ENCODE data around the gene ATAD3B.
"Not testable (repeated sequence)": the region's sequence is repeated elsewhere in the genome, so short reads cannot be mapped to it uniquely, and the experiment has no call there.

ATAD3B gene

GRCh38 chr1:1452365-1452739 lies 19.2 kb upstream of the ATAD3B start:
- H3K4me1 Mint-ChIP-seq; DNase-seq; H3K4me3 Mint-ChIP-seq; H3K9me3 Mint-ChIP-seq; H3K27me3 Mint-ChIP-seq; H3K27ac Mint-ChIP-seq; ATAC-seq (replicated peaks); H3K36me3 Mint-ChIP-seq: not testable (repeated sequence)

GRCh38 chr1:1452882-1453281 lies 18.7 kb upstream of the ATAD3B start:
- Mint-ChIP-seq H3K36me3 (no peaks in the 10 kb centered on the region), H3K27me3 (peaks cover 6 to 9% of the 10 kb centered on the region in 2 donors), H3K9me3 (no peaks in the 10 kb centered on the region), H3K4me3 (no peak overlapping the region), H3K4me1 (no peaks in the 10 kb centered on the region), H3K27ac (no peak overlapping the region)
- ATAC-seq (replicated peaks) (no peak), DNase-seq (no peak)

GRCh38 chr1:1454286-1455056 lies 17.1 kb upstream of the ATAD3B start:
- not testable (repeated sequence) for H3K4me1 Mint-ChIP-seq; H3K9me3 Mint-ChIP-seq; DNase-seq; H3K27ac Mint-ChIP-seq; H3K36me3 Mint-ChIP-seq; H3K4me3 Mint-ChIP-seq; ATAC-seq (replicated peaks); H3K27me3 Mint-ChIP-seq

- Mint-ChIP-seq H3K36me3 (no peaks in the 10 kb centered on the region), H3K27me3 (peaks cover 0 to 5% of the 10 kb centered on the region in 2 donors), H3K4me1 (no peaks in the 10 kb centered on the region), H3K4me3 (no peak overlapping the region), H3K27ac (no peak overlapping the region), H3K9me3 (no peaks in the 10 kb centered on the region)
- ATAC-seq (replicated peaks) (no peak), DNase-seq (no peak)
These were observed 16.1 kb upstream of the ATAD3B start for GRCh38 chr1:1455366-1455884.

- H3K27me3 Mint-ChIP-seq; H3K27ac Mint-ChIP-seq; H3K9me3 Mint-ChIP-seq; DNase-seq; H3K36me3 Mint-ChIP-seq; H3K4me1 Mint-ChIP-seq; H3K4me3 Mint-ChIP-seq; ATAC-seq (replicated peaks): not testable (repeated sequence)
These were observed 15.6 kb upstream of the ATAD3B start for GRCh38 chr1:1455934-1456333.

GRCh38 chr1:1456683-1457255 lies 14.8 kb upstream of the ATAD3B start:
- not testable (repeated sequence) for H3K9me3 Mint-ChIP-seq, DNase-seq, H3K4me1 Mint-ChIP-seq, H3K27ac Mint-ChIP-seq, H3K36me3 Mint-ChIP-seq, H3K4me3 Mint-ChIP-seq
- peaks cover 5 to 11% of the 10 kb centered on the region in 2 donors for H3K27me3 Mint-ChIP-seq
- peak in 1 of 2 donors; percentile 12 for ATAC-seq (replicated peaks)

GRCh38 chr1:1459156-1459555 lies 12.4 kb upstream of the ATAD3B start:
- not testable (repeated sequence) for H3K36me3 Mint-ChIP-seq; ATAC-seq (replicated peaks); H3K4me1 Mint-ChIP-seq; H3K27ac Mint-ChIP-seq; H3K9me3 Mint-ChIP-seq; H3K4me3 Mint-ChIP-seq; DNase-seq
- H3K27me3 Mint-ChIP-seq: peaks cover 5 to 16% of the 10 kb centered on the region in 2 donors

GRCh38 chr1:1459711-1460110 lies 11.9 kb upstream of the ATAD3B start:
- DNase-seq; H3K36me3 Mint-ChIP-seq; H3K27ac Mint-ChIP-seq; H3K4me3 Mint-ChIP-seq; H3K4me1 Mint-ChIP-seq; H3K9me3 Mint-ChIP-seq; ATAC-seq (replicated peaks): not testable (repeated sequence)
- peaks cover 5 to 16% of the 10 kb centered on the region in 2 donors for H3K27me3 Mint-ChIP-seq

- Mint-ChIP-seq H3K9me3 (no peaks in the 10 kb centered on the region), H3K27ac (no peak overlapping the region), H3K36me3 (no peaks in the 10 kb centered on the region), H3K27me3 (peaks cover 5 to 16% of the 10 kb centered on the region in 2 donors), H3K4me1 (no peaks in the 10 kb centered on the region), H3K4me3 (no peak overlapping the region)
- no peak for DNase-seq
- no peak for ATAC-seq (replicated peaks)
These were observed 10.9 kb upstream of the ATAD3B start for GRCh38 chr1:1460540-1461130.

- Mint-ChIP-seq H3K27me3 (peaks cover 5 to 16% of the 10 kb centered on the region in 2 donors), H3K4me1 (no peaks in the 10 kb centered on the region), H3K9me3 (no peaks in the 10 kb centered on the region), H3K27ac (peak overlapping the region; percentile 62), H3K4me3 (peak overlapping the region in 1 of 2 donors; percentile 29), H3K36me3 (no peaks in the 10 kb centered on the region)
- no peak for DNase-seq
- ATAC-seq (replicated peaks): no peak
These were observed 9.7 kb upstream of the ATAD3B start for GRCh38 chr1:1461721-1462317.

- Mint-ChIP-seq H3K27ac (peak overlapping the region; percentile 62), H3K9me3 (no peaks in the 10 kb centered on the region), H3K36me3 (no peaks in the 10 kb centered on the region), H3K4me3 (peak overlapping the region; percentile 29 to 43), H3K27me3 (peaks cover 5 to 11% of the 10 kb centered on the region in 2 donors), H3K4me1 (no peaks in the 10 kb centered on the region)
- DNase-seq: peak; percentile 21
- ATAC-seq (replicated peaks): peak; percentile 27 to 71
These were observed 9.1 kb upstream of the ATAD3B start for GRCh38 chr1:1462318-1462966.

GRCh38 chr1:1463312-1463711 lies 8.3 kb upstream of the ATAD3B start:
- no peaks in the 10 kb centered on the region for H3K36me3 Mint-ChIP-seq
- no peak overlapping the region for H3K4me3 Mint-ChIP-seq
- peaks cover 5 to 11% of the 10 kb centered on the region in 2 donors for H3K27me3 Mint-ChIP-seq
- H3K27ac Mint-ChIP-seq: no peak overlapping the region
- no peaks in the 10 kb centered on the region for H3K4me1 Mint-ChIP-seq
- ATAC-seq (replicated peaks): no peak
- H3K9me3 Mint-ChIP-seq: no peaks in the 10 kb centered on the region
- DNase-seq: no peak

- not testable (repeated sequence) for H3K36me3 Mint-ChIP-seq; H3K9me3 Mint-ChIP-seq; H3K27me3 Mint-ChIP-seq; H3K27ac Mint-ChIP-seq; DNase-seq; ATAC-seq (replicated peaks); H3K4me3 Mint-ChIP-seq
- peaks cover 7 to 14% of the 10 kb centered on the region in 2 donors for H3K4me1 Mint-ChIP-seq
These were observed 3.2 kb upstream of the ATAD3B start for GRCh38 chr1:1468196-1468985.

Data from stimulated activated naive B cell treated with anti-CD40 and anti-IgM and Interleukin-4, amounts not matched to agents 10 μg/mL and 1 μg/mL and 100 μg/mL, for 72 hours (primary cell).